ENCODE measurements around the gene TRAF3IP3.

TRAF3IP3 gene

GRCh38 chr1:209741193-209741592 is 14.7 kb upstream of the TRAF3IP3 start:
- no peak for DNase-seq

- no peak for DNase-seq
Observed at GRCh38 chr1:209741889-209742288, 14.0 kb upstream of the TRAF3IP3 start.

- no peak for DNase-seq
Observed at GRCh38 chr1:209742409-209743144, 13.3 kb upstream of the TRAF3IP3 start.

GRCh38 chr1:209743145-209743482 is 12.7 kb upstream of the TRAF3IP3 start:
- no peak for DNase-seq

- DNase-seq: no peak
Observed at GRCh38 chr1:209746451-209747165, 9.2 kb upstream of the TRAF3IP3 start.

- peak; percentile 82 for DNase-seq
Observed at GRCh38 chr1:209747580-209748262, 8.1 kb upstream of the TRAF3IP3 start.

- DNase-seq: peak; percentile 6
Observed at GRCh38 chr1:209748620-209749019, 7.2 kb upstream of the TRAF3IP3 start.

- no peak for DNase-seq
Observed at GRCh38 chr1:209749205-209749604, 6.6 kb upstream of the TRAF3IP3 start.

- DNase-seq: no peak
Observed at GRCh38 chr1:209749670-209750323, 6.1 kb upstream of the TRAF3IP3 start.

- DNase-seq: no peak
Observed at GRCh38 chr1:209751627-209752231, 4.1 kb upstream of the TRAF3IP3 start.

- peak; percentile 64 for DNase-seq
Observed at GRCh38 chr1:209752890-209753289, 3.0 kb upstream of the TRAF3IP3 start.

- DNase-seq: no peak
Observed at GRCh38 chr1:209755256-209755655, 597 bp upstream of the TRAF3IP3 start.

GRCh38 chr1:209756615-209757445 is 977 bp downstream of the TRAF3IP3 start:
- DNase-seq: peak; percentile 70

GRCh38 chr1:209758400-209758799 is 2.5 kb downstream of the TRAF3IP3 start:
- DNase-seq: no peak

- no peak for DNase-seq
Observed at GRCh38 chr1:209759829-209760359, 4.0 kb downstream of the TRAF3IP3 start.

GRCh38 chr1:209761011-209761635 is 5.3 kb downstream of the TRAF3IP3 start:
- DNase-seq: no peak

GRCh38 chr1:209766051-209766450 is 10.2 kb downstream of the TRAF3IP3 start:
- DNase-seq: peak; percentile 31

GRCh38 chr1:209767096-209767495 is 11.2 kb downstream of the TRAF3IP3 start:
- no peak for DNase-seq

- DNase-seq: peak; percentile 61
Observed at GRCh38 chr1:209767706-209768105, 11.9 kb downstream of the TRAF3IP3 start.

GRCh38 chr1:209768354-209768774 is 12.5 kb downstream of the TRAF3IP3 start:
- peak; percentile 81 for DNase-seq
